GM19043 (cell line): ENCODE data around the gene LRP2.
A peak's percentile ranks its signal among the peaks of the same experiment; 100 is the strongest.
"Not testable (repeated sequence)": the region's sequence is repeated elsewhere in the genome, so short reads cannot be mapped to it uniquely, and the experiment has no call there.

Experiments used
- ATAC-seq: cut with Tn5 transposase; IDR thresholded peaks from one replicate; pipeline ENCODE4 v1.9.1; 2021; ENCODE audit warnings: low read depth; ENCODE audit not compliant: unreplicated experiment

Gene LRP2

DNA sequence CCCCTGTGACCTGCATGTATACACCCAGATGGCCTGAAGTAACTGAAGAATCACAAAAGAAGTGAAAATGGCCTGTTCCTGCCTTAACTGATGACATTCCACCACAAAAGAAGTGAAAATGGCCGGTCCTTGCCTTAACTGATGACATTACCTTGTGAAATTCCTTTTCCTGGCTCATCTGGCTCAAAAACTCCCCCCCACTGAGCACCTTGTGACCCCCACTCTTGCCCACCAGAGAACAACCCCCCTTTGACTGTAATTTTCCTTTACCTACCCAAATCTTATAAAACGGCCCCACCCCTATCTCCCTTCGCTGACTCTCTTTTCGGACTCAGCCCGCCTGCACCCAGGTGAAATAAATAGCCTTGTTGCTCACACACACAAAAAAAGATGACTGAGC lies 225.9 kb downstream of the LRP2 start:
- not testable (repeated sequence) for ATAC-seq

DNA sequence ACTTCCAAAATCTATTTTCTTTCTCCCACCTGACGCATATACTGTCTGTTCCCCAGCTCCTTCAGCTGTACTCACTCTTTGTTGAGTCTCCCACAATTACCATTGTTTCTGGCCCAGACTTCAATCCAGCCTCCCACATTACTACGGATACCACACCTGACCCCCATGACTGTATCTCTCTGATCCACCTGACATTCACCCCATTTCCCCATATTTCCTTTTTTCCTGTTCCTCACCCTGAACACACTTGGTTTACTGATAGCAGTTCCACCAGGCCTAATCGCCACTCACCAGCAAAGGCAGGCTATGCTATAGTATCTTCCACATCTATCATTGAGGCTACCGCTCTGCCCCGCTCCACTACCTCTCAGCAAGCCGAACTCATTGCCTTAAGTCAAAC lies 228.1 kb downstream of the LRP2 start:
- not testable (repeated sequence) for ATAC-seq

DNA sequence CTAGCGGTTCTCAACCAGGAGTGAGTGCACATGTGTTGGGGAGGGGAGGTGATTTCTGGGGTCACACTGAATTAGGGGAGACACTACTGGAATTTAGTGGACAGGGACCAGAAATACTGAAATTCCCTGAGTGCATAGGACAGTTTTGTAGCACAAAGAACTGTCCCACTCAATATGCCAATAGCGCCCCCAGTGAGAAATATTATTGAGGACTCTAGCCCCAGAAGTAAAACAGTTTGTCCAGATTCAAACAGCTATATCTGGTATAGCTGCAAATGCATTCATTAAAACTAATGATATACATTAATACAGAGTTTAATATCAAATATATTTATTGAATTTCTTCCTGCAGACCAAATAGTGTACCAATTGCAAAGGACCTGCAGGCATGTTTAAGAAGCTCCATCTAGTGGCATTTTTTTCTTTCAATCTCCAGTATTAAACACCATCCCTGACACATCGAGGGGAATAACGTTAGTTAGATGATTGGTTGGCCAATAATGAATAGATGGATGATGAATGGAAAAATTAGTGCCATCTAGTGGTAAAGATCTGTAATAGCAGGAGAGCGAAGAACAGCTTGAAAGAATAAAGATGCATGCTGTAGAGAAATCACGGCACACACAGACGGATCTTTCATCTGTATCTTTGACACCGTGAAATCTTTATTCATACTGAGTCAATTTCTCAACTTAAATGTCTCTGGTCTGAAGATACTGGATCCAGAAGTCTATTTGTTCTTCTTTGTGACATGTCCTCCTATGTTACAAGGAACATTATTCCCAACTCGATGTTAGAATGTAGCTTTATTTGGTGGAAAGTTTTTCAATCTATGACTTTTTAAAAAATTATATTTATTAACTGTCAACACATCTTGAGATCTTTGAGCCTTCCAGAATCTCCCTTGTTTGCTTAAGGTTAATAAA lies 230.5 kb downstream of the LRP2 start:
- ATAC-seq = peak; percentile 71

DNA sequence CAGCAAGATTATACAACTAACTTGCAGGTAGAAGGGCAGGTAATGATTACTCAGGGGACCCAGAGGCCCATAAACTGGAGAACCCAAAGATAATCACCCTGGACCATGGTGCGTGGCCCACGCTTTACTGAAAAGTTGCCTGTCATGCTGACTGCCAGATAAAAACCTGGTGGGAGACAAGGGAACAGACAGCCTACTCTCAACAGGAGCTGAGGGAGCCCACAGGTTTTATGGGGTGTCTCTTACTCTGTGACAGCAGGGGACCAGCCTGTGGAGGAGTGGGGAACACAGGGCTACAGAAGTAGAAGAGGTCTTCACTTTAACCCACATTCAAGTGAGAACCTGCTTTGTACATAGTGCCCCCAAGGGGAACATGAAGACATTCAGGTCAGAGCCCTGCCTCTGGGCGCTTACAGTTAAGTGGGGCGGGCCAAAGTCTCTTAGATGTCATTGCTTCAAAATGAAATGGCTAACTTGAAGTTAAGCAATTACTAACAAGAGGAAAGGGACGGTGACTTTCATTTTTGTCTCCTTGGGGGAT lies 232.6 kb downstream of the LRP2 start:
- ATAC-seq = no peak

DNA sequence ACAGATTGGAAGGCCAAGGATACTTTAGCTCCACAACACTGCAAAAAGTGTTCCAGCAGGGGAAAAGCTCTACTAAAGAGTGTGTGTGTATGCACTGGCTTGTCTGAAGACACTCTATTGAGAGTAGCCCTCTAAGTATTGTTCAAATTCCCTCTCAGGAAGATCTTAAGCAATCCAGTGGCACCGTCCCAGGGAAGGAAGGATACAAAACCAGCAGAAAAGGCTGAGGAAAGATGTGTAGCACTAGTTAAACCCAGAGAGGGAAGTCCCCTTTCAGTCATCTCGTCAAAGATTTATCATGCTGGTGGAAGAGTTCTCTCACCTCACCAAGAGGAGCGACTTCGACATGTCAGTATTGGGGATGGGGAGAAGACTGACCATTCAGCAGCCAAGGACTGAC lies 242.5 kb downstream of the LRP2 start:
- ATAC-seq = no peak

DNA sequence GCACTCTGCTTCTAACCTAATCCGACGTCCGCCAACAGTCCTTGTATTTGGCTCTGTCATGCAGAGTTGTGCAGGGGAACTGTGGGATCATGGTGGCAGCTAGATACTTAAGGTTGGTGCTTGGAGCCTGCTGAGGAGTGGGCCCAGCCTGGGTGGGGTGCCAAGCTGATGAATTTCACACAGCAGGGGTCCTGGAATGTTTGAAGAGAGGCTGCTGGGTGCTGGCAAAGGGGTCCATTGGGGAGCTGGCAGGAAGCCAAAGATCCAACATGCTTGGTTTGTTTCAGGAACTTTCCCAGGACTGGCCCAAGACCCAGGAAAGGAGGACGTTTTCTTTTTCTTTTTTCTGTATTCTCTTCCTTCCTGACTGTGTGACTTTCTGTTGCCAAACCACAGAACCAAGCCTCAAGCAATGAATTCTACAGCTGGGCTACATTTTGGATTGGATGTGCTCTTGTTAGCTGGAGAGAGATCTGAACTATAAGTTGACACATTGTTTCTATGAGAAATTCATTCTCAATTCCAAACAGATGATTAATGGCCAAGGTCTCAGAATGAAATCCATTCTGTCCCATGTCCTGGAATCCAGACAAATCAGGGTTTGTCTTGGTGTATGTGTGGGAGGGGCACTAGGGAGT lies 243.1 kb downstream of the LRP2 start:
- no peak for ATAC-seq

DNA sequence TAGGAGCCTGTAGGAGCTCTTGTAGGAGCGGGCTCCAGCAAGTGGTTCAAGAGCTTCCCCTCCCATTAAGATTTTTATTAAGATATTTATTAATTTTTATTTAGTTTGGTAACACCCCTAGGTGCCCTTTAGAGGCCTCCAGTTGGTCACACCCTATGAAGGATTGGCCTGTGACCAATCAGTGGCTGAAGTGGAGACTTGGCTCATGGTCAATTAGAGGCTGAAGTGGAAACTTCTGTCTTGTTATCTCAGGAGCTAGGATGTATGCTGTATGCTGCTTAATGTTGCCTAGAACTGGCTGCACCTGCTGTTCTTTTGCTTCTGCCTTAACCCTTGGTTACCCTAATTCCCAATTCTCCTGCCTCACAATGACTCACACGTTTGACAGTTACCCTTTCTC lies 244.3 kb downstream of the LRP2 start:
- no peak for ATAC-seq

DNA sequence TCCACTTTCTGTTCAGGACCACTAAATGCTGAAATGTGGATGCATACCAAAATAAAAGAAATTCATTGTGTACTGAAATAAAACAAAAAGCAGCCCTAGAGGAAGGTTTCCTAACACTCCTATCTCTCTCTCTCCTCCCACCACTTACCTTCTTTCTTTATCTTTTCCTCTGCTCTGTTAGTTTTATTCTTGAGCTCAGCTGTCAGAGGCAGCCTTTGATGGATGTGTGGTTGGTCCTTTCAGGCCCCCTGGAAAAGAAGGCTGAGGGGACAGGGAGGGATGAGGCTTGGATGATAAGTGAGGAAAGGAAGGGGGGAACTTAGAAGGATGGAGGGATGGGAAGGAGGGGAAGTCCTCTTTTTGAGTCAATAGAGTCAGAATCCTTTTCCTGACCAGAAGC lies 245.3 kb downstream of the LRP2 start:
- ATAC-seq = no peak

DNA sequence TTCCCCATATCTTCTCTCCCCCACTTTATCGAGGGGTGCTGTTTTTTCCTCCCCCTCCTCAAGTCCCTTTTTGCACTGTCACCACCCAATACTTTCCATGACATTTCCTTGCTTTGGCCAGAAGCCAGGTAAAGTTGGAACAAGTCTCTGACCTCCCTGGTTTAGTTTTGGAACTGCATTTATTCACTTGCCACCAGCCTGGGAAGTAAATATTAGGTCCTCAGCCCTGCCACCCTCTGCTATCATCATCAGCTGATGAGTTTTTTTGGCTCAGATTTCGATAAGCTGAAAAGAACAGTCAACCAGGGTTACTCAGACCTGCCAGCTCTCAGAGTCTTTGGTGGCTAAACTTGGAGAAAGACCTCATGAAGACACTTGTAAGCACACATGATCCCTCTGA lies 246.0 kb downstream of the LRP2 start:
- ATAC-seq = no peak

DNA sequence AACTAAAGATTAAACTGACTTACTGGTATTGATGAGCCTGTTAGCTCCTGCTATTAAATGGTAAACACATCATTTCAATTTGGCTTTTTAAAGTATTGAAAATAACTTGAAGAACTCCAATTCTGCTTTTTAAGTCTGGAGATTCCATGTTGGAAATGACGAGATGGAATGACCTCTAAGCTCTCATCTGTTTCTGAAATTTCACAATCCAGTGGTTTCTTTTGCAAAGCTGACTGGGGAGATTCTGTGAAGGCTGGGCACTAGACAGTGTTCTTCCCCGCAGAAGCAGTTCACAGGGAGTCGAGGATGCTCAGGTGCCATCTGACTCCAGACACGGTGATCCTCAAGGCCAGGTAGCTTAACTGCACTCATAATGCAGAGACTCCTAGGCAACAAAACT lies 248.3 kb downstream of the LRP2 start:
- ATAC-seq = no peak

DNA sequence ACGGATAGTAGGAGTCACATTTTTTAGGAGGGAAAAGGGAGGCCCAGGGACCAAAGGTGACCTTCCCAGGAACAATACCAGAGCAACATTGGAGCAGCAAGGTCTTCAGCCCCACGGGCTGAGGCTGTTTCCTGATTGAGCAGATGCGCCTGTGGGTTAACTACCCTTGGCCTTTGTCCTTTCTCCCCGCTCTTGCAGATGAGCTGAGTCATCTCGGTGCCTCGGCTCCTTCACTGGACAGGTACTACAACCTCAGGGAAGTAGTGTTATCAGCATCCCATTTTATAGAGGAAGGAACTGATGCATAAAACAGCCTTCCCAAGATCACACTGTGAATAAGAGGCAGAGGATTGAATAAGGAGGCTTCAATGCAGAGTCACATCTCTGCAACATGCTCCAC lies 249.5 kb downstream of the LRP2 start:
- ATAC-seq = no peak

DNA sequence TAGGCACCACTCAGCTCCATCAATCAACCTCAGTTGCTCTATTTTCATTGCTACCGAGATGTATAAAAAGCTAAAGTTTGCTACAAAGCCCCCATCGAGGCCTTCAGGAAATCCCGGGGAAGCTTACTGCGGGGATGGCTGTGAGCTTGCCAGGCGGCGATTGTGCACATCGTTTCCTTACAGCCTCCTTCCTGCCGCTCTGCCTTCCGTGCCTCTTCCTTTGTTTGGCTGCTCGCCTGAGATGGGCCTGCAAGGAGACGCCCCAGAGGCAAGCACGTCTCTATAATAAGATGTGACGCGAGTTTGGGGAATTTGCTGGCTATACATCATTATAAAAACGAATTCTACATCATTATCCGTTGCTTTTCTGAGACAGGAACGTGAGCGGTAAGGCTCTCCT lies 251.4 kb downstream of the LRP2 start:
- no peak for ATAC-seq

DNA sequence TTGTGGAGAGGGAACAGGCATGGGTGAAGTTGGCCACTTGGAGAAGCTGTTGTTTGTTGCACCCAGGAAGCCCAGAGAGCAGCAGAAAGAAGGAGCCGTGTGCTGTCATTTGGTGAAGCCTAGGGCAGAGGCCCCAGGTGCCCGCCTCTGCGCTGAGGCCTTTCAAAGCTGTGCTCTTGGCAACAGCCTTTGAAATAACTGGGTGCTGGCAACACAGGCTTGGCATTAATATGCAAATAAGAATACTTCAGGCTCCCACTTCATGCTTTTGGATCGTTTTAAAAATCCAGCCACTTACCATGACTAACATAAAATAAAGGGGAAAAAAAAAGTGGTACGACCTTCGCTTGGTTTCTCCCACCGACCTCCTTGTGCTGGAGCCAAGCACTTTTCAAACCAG lies 251.9 kb downstream of the LRP2 start:
- no peak for ATAC-seq

DNA sequence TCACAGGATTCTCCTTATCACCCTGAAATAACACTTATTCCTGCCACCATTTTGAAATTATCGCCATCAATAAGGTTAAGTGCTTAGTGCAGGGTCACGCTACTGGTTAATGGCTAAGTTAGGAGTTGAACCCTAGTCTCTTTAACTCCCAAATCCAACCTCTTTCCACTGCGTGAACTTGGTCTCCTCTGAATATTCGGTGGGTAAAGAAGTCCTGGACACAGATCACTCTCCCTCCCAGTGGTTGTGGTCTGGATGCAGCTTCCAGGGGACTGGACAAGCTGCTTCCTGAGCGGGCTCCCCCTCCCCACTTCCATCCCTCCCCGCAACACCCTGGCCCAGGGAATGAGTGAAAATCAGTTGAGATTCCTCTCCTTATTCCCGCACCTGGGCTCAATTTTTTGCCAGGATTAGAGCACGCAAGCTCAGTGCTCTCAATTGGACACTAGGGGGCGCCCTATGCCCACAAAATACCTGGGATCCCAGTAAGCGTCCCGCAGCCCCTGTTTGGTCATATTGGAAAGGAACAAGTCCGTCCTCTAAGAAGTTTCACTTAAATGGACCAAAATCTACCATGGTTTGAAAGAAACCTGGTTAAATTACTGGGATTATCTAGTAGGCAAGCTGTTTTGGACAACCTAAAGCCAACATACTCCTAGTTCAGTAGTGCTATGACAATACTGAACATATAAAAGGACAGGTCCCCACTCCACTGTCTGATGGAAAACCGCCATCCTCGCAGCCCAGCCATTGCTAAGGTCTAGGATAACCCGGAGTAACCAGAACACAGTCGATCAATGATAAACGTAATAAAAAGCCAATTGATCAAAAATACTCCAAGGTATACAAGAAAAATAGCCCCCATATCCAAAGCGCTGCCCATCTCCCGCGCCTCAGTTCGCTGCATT lies 252.6 kb downstream of the LRP2 start:
- ATAC-seq = peak; percentile 48

DNA sequence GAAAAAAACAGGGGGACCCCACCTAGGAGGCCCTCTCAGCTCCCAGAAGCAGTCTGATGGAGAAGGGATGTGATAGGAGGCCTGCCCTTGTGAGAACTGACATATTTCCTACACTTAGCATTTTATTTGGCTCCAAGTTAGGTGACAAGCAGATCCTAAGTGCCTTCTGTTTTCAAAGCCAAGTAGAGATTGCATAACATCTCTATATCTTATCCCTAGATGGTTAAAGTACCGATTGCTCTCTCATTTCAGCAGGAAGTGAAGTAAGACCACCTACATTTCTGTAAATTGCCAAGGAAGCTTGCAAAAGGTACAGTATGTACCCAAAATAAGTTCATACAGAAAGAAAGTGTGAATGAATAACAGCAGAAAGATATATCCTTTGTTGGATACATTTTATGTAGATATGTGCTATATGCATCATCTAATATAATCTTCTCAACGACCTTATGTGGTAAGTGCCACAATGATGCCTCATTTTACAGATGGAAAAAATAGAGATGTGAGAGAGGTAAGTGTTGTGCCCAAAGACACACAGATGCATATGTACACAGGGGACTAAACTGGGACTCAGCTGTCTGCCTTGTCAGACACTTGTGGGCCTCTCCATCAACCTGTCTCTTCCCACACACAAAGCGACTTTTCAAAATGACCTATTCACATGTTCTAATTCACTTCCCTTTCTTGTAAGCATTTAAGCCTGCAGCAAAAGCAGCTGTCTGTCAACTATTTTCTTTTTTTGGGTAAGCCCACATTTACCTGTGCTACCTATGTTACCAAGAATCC lies 254.0 kb downstream of the LRP2 start:
- ATAC-seq = no peak

DNA sequence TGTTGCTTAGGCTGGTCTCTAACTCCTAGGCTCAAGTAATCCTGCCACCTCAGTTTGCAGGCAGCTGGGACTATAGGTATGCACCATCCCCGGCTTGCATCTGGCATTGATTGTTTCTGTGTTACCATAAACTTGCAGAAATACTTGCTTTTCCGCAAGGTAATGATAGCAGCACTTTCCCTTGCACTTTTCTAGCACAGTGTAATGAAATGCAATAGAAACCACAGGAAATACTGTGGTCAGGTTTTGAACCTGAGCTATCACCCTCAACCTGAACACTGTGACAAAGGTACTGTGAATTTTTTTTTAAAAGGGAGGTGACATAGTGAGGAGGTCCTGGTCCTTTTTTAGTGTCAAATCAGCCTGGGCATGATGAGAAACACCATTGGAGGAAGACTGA lies 254.7 kb downstream of the LRP2 start:
- ATAC-seq = peak; percentile 89

DNA sequence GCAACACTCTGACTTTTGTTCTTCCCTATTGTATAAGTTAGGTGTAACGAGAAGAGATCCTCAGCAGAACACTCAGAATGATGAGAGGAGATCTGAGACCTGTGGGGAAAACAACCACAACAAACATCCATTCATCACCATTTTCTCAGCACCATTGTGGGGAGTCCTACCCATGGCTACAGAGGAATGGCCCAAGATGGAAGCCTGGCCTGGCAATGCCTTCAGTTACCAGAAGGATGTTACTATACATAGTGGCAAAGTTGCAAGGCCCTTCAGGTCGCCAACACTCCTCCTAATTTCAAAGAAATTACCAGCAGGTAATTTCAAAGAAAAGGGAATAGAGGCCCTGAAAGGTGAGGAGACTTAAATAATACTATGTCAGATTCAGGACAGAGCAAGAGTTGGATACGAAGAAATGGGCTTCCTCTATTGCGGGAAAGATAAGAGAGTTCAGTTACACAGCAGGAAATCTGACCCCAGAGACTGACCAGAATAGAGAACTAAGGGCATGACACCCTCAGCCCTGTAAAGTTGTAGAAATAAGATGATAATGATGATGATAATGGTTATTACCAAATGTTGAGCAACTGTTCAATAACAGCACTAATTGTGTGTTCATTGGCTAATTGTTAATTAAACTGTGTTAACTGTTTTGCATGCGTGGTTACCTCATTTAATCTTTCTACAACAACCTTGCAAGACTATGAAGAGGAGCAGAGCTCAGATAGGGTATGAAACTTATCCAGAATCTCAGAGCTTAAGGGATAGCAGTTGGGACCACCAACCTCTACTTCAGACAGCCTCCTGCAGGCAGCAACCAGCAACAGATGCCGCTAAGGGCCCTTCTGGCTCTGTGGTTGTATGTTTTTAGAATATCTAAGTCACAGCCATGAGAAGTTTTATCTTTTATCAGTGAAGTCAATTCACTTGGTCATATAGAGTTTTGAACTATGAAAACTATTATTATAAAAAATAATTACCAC lies 255.5 kb downstream of the LRP2 start:
- no peak for ATAC-seq

DNA sequence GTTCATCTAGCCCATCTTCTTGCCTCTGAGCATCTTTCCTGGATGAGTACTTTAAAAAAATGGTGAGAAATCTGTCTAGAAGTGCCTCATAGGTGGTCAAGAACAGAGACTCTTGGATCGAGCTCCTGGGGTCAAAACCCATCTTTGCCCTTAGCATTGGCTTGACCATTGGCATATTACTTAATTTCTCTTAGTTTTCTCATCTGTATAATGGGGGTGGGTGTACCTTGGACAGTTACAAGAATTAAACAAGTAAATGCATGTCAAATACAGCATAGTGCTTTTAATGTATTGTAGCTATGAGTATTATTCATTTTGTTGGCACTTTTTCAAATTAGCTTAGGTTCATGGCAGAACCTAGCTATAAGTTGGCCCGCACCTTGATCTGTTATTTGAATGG lies 256.2 kb downstream of the LRP2 start:
- no peak for ATAC-seq

DNA sequence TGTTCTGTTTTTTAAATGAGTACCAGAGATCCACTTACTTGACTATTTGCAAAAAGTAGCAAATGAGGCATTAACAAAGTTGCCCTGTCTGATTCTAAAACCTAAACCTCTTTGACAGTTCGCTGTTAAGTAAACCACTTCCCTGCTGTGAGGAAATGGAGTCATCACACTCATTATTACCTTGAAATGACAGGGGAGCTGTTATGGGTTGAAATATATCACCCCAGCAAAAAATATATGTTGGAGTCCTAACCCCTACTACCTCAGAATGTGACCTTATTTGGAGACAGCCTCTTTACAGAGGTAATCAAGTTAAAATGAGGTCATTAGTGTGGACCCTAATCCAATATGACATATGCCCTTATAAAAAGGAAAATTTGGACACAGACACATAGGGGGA lies 256.9 kb downstream of the LRP2 start:
- ATAC-seq = no peak
